ENCODE measurements around the gene FAM177B. TPM values are rescaled to one million over a fixed set of nuclear protein-coding genes. Genes with fewer than 3 reads are reported as not detected.

Gene FAM177B
- total RNA-seq, 2 donors from 2014 or later: 0.50 TPM; not detected in 1

- H3K9me3 ChIP-seq (ENCODE audit: control insufficient read depth, low read length, poor library complexity, severe bottlenecking): no peaks in the 10 kb centered on the region
- Mint-ChIP-seq H3K36me3 (ENCODE audit: low read depth) (peaks cover 6% of the 10 kb centered on the region), H3K4me3 (no peak overlapping the region), H3K27ac (no peak overlapping the region), H3K4me1 (peaks cover 7% of the 10 kb centered on the region), H3K27me3 (peaks cover 21% of the 10 kb centered on the region)
- ATAC-seq: no peak
- DNase-seq: no peak
Measured at GRCh38 chr1:222798975-222799374, 62.0 kb downstream of the FAM177B start.

Other genes with a start within 250 kb of the FAM177B start
- gene HHIPL2, start 189.1 kb upstream of the FAM177B start, total RNA-seq: under 1 TPM; 0.27 to 0.39 TPM
- gene TAF1A, start 147.3 kb upstream of the FAM177B start, total RNA-seq: 1 to 10 TPM; 4.0 to 4.1 TPM
- gene MIA3, start 119.1 kb upstream of the FAM177B start, total RNA-seq: 100 to 1,000 TPM in 1 of 2 donors, 10 to 100 TPM in 1; 83.2 to 102 TPM
- 10 to 100 TPM; 43.8 to 48.0 TPM for gene AIDA, start 24.7 kb upstream of the FAM177B start, total RNA-seq
- 10 to 100 TPM; 46.8 to 54.0 TPM for gene BROX, start 24.6 kb upstream of the FAM177B start, total RNA-seq
- 1 to 10 TPM; 1.9 to 2.5 TPM for gene DISP1, start 77.8 kb downstream of the FAM177B start, total RNA-seq

All from T-helper 17 cell (primary cell).